ENCODE data around the gene GFI1B.
"Not testable (repeated sequence)": the region's sequence is repeated elsewhere in the genome, so short reads cannot be mapped to it uniquely, and the experiment has no call there.

Gene GFI1B

GRCh38 chr9:133030317-133031129, 52.0 kb downstream of the GFI1B start, which contains the start of gene GTF3C5:
TSS of gene GTF3C5 (plus strand) at chr9:133030997. CDS start at chr9:133031012, 15 bp downstream.
- peak within 1 kb of the TSS; percentile 93 for H3K27ac ChIP-seq (ENCODE audit: insufficient read depth, low read length, poor library complexity, severe bottlenecking)
- H3K4me1 ChIP-seq (ENCODE audit: control insufficient read depth, insufficient read depth, low read length, poor library complexity, severe bottlenecking), result peaks cover 17% of the 10 kb centered on the region
- DNase-seq, result peak; percentile 82 to 90 (median 90)
- peak within 1 kb of the TSS; percentile 92 for H3K4me3 ChIP-seq (ENCODE audit: insufficient read depth, low read depth, low read length, poor library complexity, severe bottlenecking)
- H3K27me3 ChIP-seq (replicated peaks; ENCODE audit: control insufficient read depth, insufficient read depth, low read length, poor library complexity, severe bottlenecking), result no peaks in the 10 kb centered on the region
- H3K9me3 ChIP-seq (ENCODE audit: control insufficient read depth, low read length), result no peaks in the 10 kb centered on the region
- no peaks in the 10 kb centered on the region for H3K36me3 ChIP-seq (ENCODE audit: control insufficient read depth, insufficient read depth, low read length)

GRCh38 chr9:133031130-133031422, 52.6 kb downstream of the GFI1B start:
- Histone ChIP-seq H3K4me1 (ENCODE audit: control insufficient read depth, insufficient read depth, low read length, poor library complexity, severe bottlenecking) (peaks cover 17% of the 10 kb centered on the region), H3K27ac (ENCODE audit: insufficient read depth, low read length, poor library complexity, severe bottlenecking) (peak overlapping the region; percentile 93), H3K27me3 (replicated peaks; ENCODE audit: control insufficient read depth, insufficient read depth, low read length, poor library complexity, severe bottlenecking) (no peaks in the 10 kb centered on the region), H3K36me3 (ENCODE audit: control insufficient read depth, insufficient read depth, low read length) (no peaks in the 10 kb centered on the region), H3K9me3 (ENCODE audit: control insufficient read depth, low read length) (no peaks in the 10 kb centered on the region), H3K4me3 (ENCODE audit: insufficient read depth, low read depth, low read length, poor library complexity, severe bottlenecking) (peak overlapping the region; percentile 92)
- no peak for DNase-seq

- no peaks in the 10 kb centered on the region for H3K9me3 ChIP-seq (ENCODE audit: control insufficient read depth, low read length)
- peaks cover 17% of the 10 kb centered on the region for H3K4me1 ChIP-seq (ENCODE audit: control insufficient read depth, insufficient read depth, low read length, poor library complexity, severe bottlenecking)
- no peak for DNase-seq
- no peaks in the 10 kb centered on the region for H3K27me3 ChIP-seq (replicated peaks; ENCODE audit: control insufficient read depth, insufficient read depth, low read length, poor library complexity, severe bottlenecking)
- no peaks in the 10 kb centered on the region for H3K36me3 ChIP-seq (ENCODE audit: control insufficient read depth, insufficient read depth, low read length)
- peak overlapping the region; percentile 92 for H3K4me3 ChIP-seq (ENCODE audit: insufficient read depth, low read depth, low read length, poor library complexity, severe bottlenecking)
- peak overlapping the region; percentile 93 for H3K27ac ChIP-seq (ENCODE audit: insufficient read depth, low read length, poor library complexity, severe bottlenecking)
Observed at GRCh38 chr9:133031496-133031911, 53.0 kb downstream of the GFI1B start.

- Histone ChIP-seq H3K27me3 (replicated peaks; ENCODE audit: control insufficient read depth, insufficient read depth, low read length, poor library complexity, severe bottlenecking) (no peaks in the 10 kb centered on the region), H3K9me3 (ENCODE audit: control insufficient read depth, low read length) (no peaks in the 10 kb centered on the region), H3K4me3 (ENCODE audit: insufficient read depth, low read depth, low read length, poor library complexity, severe bottlenecking) (no peak overlapping the region), H3K4me1 (ENCODE audit: control insufficient read depth, insufficient read depth, low read length, poor library complexity, severe bottlenecking) (peaks cover 17% of the 10 kb centered on the region), H3K27ac (ENCODE audit: insufficient read depth, low read length, poor library complexity, severe bottlenecking) (no peak overlapping the region), H3K36me3 (ENCODE audit: control insufficient read depth, insufficient read depth, low read length) (no peaks in the 10 kb centered on the region)
- DNase-seq, result no peak
Observed at GRCh38 chr9:133032171-133032570, 53.7 kb downstream of the GFI1B start.

GRCh38 chr9:133035669-133036068, 57.2 kb downstream of the GFI1B start:
- no peak for DNase-seq
- Histone ChIP-seq H3K27ac (ENCODE audit: insufficient read depth, low read length, poor library complexity, severe bottlenecking) (no peak overlapping the region), H3K4me1 (ENCODE audit: control insufficient read depth, insufficient read depth, low read length, poor library complexity, severe bottlenecking) (peaks cover 9% of the 10 kb centered on the region), H3K27me3 (replicated peaks; ENCODE audit: control insufficient read depth, insufficient read depth, low read length, poor library complexity, severe bottlenecking) (no peaks in the 10 kb centered on the region), H3K9me3 (ENCODE audit: control insufficient read depth, low read length) (no peaks in the 10 kb centered on the region), H3K4me3 (ENCODE audit: insufficient read depth, low read depth, low read length, poor library complexity, severe bottlenecking) (no peak overlapping the region), H3K36me3 (ENCODE audit: control insufficient read depth, insufficient read depth, low read length) (peaks cover 3% of the 10 kb centered on the region)

- Histone ChIP-seq H3K4me1 (ENCODE audit: control insufficient read depth, insufficient read depth, low read length, poor library complexity, severe bottlenecking) (no peaks in the 10 kb centered on the region), H3K27me3 (replicated peaks; ENCODE audit: control insufficient read depth, insufficient read depth, low read length, poor library complexity, severe bottlenecking) (no peaks in the 10 kb centered on the region), H3K9me3 (ENCODE audit: control insufficient read depth, low read length) (no peaks in the 10 kb centered on the region), H3K4me3 (ENCODE audit: insufficient read depth, low read depth, low read length, poor library complexity, severe bottlenecking) (no peak overlapping the region), H3K36me3 (ENCODE audit: control insufficient read depth, insufficient read depth, low read length) (peaks cover 15% of the 10 kb centered on the region), H3K27ac (ENCODE audit: insufficient read depth, low read length, poor library complexity, severe bottlenecking) (no peak overlapping the region)
- no peak for DNase-seq
Observed at GRCh38 chr9:133037775-133038515, 59.5 kb downstream of the GFI1B start.

GRCh38 chr9:133040892-133041479, 62.5 kb downstream of the GFI1B start:
- not testable (repeated sequence) for H3K27ac ChIP-seq (ENCODE audit: insufficient read depth, low read length, poor library complexity, severe bottlenecking); H3K27me3 ChIP-seq (replicated peaks; ENCODE audit: control insufficient read depth, insufficient read depth, low read length, poor library complexity, severe bottlenecking); H3K4me1 ChIP-seq (ENCODE audit: control insufficient read depth, insufficient read depth, low read length, poor library complexity, severe bottlenecking); H3K9me3 ChIP-seq (ENCODE audit: control insufficient read depth, low read length); H3K4me3 ChIP-seq (ENCODE audit: insufficient read depth, low read depth, low read length, poor library complexity, severe bottlenecking)
- DNase-seq, result peak in 1 of 3 donors; percentile 7
- H3K36me3 ChIP-seq (ENCODE audit: control insufficient read depth, insufficient read depth, low read length), result peaks cover 38% of the 10 kb centered on the region

Measured in effector memory CD4-positive, alpha-beta T cell (primary cell).